BLaER1 (cell line): ENCODE measurements around the gene SLC19A1.
"Not testable (repeated sequence)": the region's sequence is repeated elsewhere in the genome, so short reads cannot be mapped to it uniquely, and the experiment has no call there.

ENCODE experiments used
- H3K27ac ChIP-seq: shearing (Covaris generic); formaldehyde crosslinking; 2 replicates; pipeline ENCODE4 v1.8.1; 2022
- H3K27me3 ChIP-seq: shearing (Covaris generic); formaldehyde crosslinking; 2 replicates; pipeline ENCODE4 v1.8.1; 2022
- H3K36me3 ChIP-seq: shearing (Covaris generic); formaldehyde crosslinking; 2 replicates; pipeline ENCODE4 v1.8.1; 2022
- H3K4me1 ChIP-seq: shearing (Covaris generic); formaldehyde crosslinking; 2 replicates; pipeline ENCODE4 v1.8.1; 2022
- H3K4me2 ChIP-seq: shearing (Covaris generic); formaldehyde crosslinking; 2 replicates; pipeline ENCODE4 v1.8.1; 2022
- H3K4me3 ChIP-seq: shearing (Covaris generic); formaldehyde crosslinking; 2 replicates; pipeline ENCODE4 v1.8.1; 2022
- H3K9ac ChIP-seq: shearing (Covaris generic); formaldehyde crosslinking; 2 replicates; pipeline ENCODE4 v1.8.1; 2022
- H3K9me3 ChIP-seq: shearing (Covaris generic); formaldehyde crosslinking; 2 replicates; pipeline ENCODE4 v1.8.1; 2022
- H4K20me1 ChIP-seq: shearing (Covaris generic); formaldehyde crosslinking; 2 replicates; pipeline ENCODE4 v1.8.1; 2022
- Cebpa-rat ChIP-seq: shearing (Covaris generic); IDR thresholded peaks from 2 replicates; pipeline ENCODE4 v1.8.1; 2022

The SLC19A1 gene

GRCh38 chr21:45534636-45535331 lies 7.5 kb downstream of the SLC19A1 start:
- Histone ChIP-seq H3K36me3 (peaks cover 88% of the 10 kb centered on the region), H3K9me3 (peaks cover 11% of the 10 kb centered on the region; the same call in 1 of the 2 replicates), H3K27me3 (no peaks in the 10 kb centered on the region), H4K20me1 (peaks cover 67% of the 10 kb centered on the region), H3K4me3 (no peak overlapping the region), H3K27ac (peak overlapping the region; percentile 78), H3K9ac (peak overlapping the region; percentile 61; the same call in 1 of the 2 replicates), H3K4me2 (peak overlapping the region; percentile 88), H3K4me1 (peaks cover 56% of the 10 kb centered on the region)
- no peak for TF ChIP-seq Cebpa-rat

- Histone ChIP-seq H3K4me1 (peaks cover 48% of the 10 kb centered on the region), H3K4me2 (peak overlapping the region; percentile 88), H3K4me3 (no peak overlapping the region), H3K36me3 (peaks cover 88% of the 10 kb centered on the region), H3K9ac (peak overlapping the region; percentile 61; the same call in 1 of the 2 replicates), H3K27ac (peak overlapping the region; percentile 78), H3K9me3 (peaks cover 11% of the 10 kb centered on the region; the same call in 1 of the 2 replicates), H4K20me1 (peaks cover 62% of the 10 kb centered on the region), H3K27me3 (no peaks in the 10 kb centered on the region)
- no peak for TF ChIP-seq Cebpa-rat
Observed at GRCh38 chr21:45533846-45534635, 8.2 kb downstream of the SLC19A1 start.

- Histone ChIP-seq H3K27me3 (no peaks in the 10 kb centered on the region), H3K4me3 (no peak overlapping the region), H4K20me1 (peaks cover 60% of the 10 kb centered on the region), H3K36me3 (peaks cover 88% of the 10 kb centered on the region), H3K4me1 (peaks cover 44% of the 10 kb centered on the region), H3K27ac (peak overlapping the region; percentile 78), H3K4me2 (peak overlapping the region; percentile 88), H3K9me3 (peaks cover 11% of the 10 kb centered on the region; the same call in 1 of the 2 replicates), H3K9ac (peak overlapping the region; percentile 60)
- no peak for TF ChIP-seq Cebpa-rat
Observed at GRCh38 chr21:45533361-45533845, 8.8 kb downstream of the SLC19A1 start.

GRCh38 chr21:45532826-45533360 lies 9.3 kb downstream of the SLC19A1 start:
- Histone ChIP-seq H3K27ac (peak overlapping the region; percentile 78), H3K9me3 (peaks cover 11% of the 10 kb centered on the region; the same call in 1 of the 2 replicates), H3K9ac (peak overlapping the region; percentile 60), H3K4me1 (peaks cover 44% of the 10 kb centered on the region), H3K36me3 (peaks cover 88% of the 10 kb centered on the region), H3K27me3 (no peaks in the 10 kb centered on the region), H3K4me2 (peak overlapping the region; percentile 88), H4K20me1 (peaks cover 55% of the 10 kb centered on the region), H3K4me3 (no peak overlapping the region)
- TF ChIP-seq Cebpa-rat = no peak

- no peak for TF ChIP-seq Cebpa-rat
Observed at GRCh38 chr21:45531393-45532215, 10.6 kb downstream of the SLC19A1 start.

GRCh38 chr21:45531114-45531392 lies 11.2 kb downstream of the SLC19A1 start:
- Histone ChIP-seq H3K4me1 (peaks cover 39% of the 10 kb centered on the region), H4K20me1 (peaks cover 42% of the 10 kb centered on the region), H3K9me3 (peaks cover 11% of the 10 kb centered on the region; the same call in 1 of the 2 replicates), H3K36me3 (peaks cover 92% of the 10 kb centered on the region)
- not testable (repeated sequence) for H3K4me2 ChIP-seq, H3K27ac ChIP-seq, H3K9ac ChIP-seq, H3K27me3 ChIP-seq, H3K4me3 ChIP-seq

More at GRCh38 chr21:45531393-45532215, 10.6 kb downstream of the SLC19A1 start:
- Histone ChIP-seq H3K36me3 (peaks cover 93% of the 10 kb centered on the region), H3K9me3 (peaks cover 11% of the 10 kb centered on the region; the same call in 1 of the 2 replicates), H3K27ac (no peak overlapping the region), H3K4me2 (no peak overlapping the region), H3K9ac (no peak overlapping the region), H3K4me1 (peaks cover 44% of the 10 kb centered on the region), H3K27me3 (no peaks in the 10 kb centered on the region), H4K20me1 (peaks cover 48% of the 10 kb centered on the region), H3K4me3 (no peak overlapping the region)

GRCh38 chr21:45530423-45531113 lies 11.7 kb downstream of the SLC19A1 start:
- H3K36me3 ChIP-seq = peaks cover 93% of the 10 kb centered on the region
- no peaks in the 10 kb centered on the region for H3K27me3 ChIP-seq
- no peak overlapping the region for H3K4me2 ChIP-seq
- peaks cover 11% of the 10 kb centered on the region; the same call in 1 of the 2 replicates for H3K9me3 ChIP-seq
- H3K27ac ChIP-seq = no peak overlapping the region
- no peak overlapping the region for H3K9ac ChIP-seq
- no peak for TF ChIP-seq Cebpa-rat
- H4K20me1 ChIP-seq = peaks cover 37% of the 10 kb centered on the region
- no peak overlapping the region for H3K4me3 ChIP-seq
- H3K4me1 ChIP-seq = peaks cover 34% of the 10 kb centered on the region

GRCh38 chr21:45529785-45530422 lies 12.3 kb downstream of the SLC19A1 start:
- Histone ChIP-seq H3K27ac (no peak overlapping the region), H3K9me3 (peaks cover 11% of the 10 kb centered on the region; the same call in 1 of the 2 replicates), H3K9ac (no peak overlapping the region), H4K20me1 (peaks cover 31% of the 10 kb centered on the region), H3K4me3 (no peak overlapping the region), H3K36me3 (peaks cover 93% of the 10 kb centered on the region), H3K27me3 (no peaks in the 10 kb centered on the region), H3K4me1 (peaks cover 28% of the 10 kb centered on the region), H3K4me2 (no peak overlapping the region)
- no peak for TF ChIP-seq Cebpa-rat
